Measurements from ENCODE around the gene MUC4. TPM values are rescaled to one million over a fixed set of nuclear protein-coding genes. Genes with fewer than 3 reads are reported as not detected.

MUC4 gene
- total and polyA plus RNA-seq, 2 donors: 0.14 to 1.3 TPM

DNA sequence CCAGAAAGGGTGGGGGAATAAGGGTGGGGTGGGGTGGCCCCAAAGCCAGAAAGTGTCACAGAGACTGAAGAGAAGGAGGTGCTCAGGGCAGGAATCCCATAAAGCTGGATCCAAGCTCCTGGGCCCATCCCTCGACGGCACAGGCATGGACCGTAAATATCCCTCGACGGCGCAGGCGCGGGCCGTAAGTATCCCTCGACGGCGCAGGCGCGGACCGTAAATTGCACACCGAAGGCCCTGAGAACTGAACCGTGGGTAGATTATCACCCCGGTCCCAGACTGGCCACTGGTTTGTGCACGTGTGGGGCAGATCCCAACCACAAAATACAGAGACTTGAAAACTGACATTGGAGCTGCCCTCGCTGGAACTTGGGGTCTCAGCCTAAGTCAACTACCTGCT is 41.3 kb upstream of the MUC4 start:
- Histone ChIP-seq H3K36me3 (ENCODE audit: control insufficient read depth in 2 of 2, insufficient read depth in 2 of 2, low read length in 1 of 2) (no peaks in the 10 kb centered on the region), H3K27ac (ENCODE audit: low read depth in 1 of 2, low read length in 1 of 2) (no peak overlapping the region), H3K9me3 (ENCODE audit: control insufficient read depth in 2 of 2, insufficient read depth in 1 of 2, low read length in 1 of 2) (no peaks in the 10 kb centered on the region), H3K4me1 (ENCODE audit: control insufficient read depth in 2 of 2, insufficient read depth in 2 of 2, low read length in 2 of 2) (peaks cover 0 to 30% of the 10 kb centered on the region in 2 donors), H3K27me3 (ENCODE audit: control insufficient read depth in 2 of 2, insufficient read depth in 1 of 2, low read length in 1 of 2) (no peaks in the 10 kb centered on the region), H3K4me3 (ENCODE audit: low read length in 2 of 2) (no peak overlapping the region)
- WGBS: 95% methylated on average over 20 of the region's 20 CpGs
- DNase-seq (ENCODE audit: low read depth in 6 of 9, low spot score in 9 of 9): no peak

DNA sequence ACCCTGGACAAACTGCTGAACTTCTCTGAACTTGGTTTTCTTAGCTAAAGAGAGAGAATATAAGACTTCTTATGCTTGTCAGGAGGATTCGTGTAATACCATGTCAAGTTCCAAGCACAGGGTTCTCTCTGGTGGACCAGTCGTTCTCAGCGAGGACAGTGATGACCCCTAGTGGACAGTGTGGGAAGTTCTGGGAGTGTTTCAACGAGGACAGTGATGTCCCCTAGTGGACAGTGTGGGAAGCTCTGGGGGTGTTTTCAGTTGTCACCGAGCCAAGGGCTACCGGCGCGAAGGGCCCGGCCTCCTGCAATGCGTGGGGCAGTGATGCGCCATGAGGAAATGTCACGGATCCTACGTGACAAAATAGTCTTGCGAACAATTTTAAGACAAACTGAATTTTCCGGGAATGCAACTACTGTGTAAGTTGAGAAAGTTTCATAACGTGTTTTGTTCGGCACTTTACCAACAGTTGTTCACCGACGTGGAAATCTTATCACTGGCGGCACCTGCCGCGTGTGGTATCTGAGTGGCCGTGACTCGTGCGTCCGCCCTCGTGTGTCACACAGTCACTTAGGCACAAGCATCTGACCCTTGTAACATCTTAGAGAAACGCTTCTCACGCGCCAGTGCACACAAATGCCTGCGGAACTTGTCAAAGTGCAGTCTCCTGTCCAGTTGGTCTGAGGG is 39.3 kb upstream of the MUC4 start:
- no peak overlapping the region for H3K4me3 ChIP-seq (ENCODE audit: low read length in 2 of 2)
- DNase-seq (ENCODE audit: low read depth in 6 of 9, low spot score in 9 of 9): peak; percentile 75 to 96 (median 92)

DNA sequence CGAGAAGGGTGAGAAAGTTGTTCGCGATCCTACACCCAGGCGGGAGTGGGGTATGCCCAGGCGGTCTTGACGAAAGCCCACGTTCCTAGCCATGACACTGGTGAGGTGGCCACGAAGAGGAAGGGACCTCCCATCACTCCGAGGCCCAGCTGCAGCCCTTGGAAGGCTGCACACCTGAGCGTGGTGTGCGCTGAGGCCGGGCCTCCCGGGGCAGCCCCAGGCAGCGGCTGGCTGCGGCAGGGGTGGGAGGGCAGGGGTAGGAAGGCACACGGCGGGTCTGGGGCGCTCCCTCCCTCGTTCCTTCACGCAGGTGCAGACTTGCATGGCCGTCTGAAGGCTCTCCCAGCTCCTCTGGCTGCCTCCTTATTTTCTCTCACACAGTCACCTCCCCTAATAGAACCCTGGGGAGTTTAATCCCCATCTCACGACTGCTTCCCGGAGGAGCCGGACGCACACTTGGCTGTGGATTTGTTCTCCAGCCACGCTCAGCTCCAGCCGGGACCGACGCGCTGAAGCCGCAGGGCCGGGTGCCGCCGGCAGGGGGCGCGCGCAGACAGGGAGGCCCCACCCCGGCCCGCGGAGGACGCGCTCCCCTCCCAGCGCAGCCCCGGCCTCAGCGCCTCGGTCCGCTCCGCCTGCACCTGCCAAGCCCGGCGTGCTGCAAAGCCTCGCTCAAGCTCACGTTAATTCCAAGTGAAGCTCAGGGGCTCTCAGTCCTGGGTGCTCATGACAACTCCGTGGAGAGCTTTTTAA is 37.8 kb upstream of the MUC4 start:
- no peaks in the 10 kb centered on the region for H3K27me3 ChIP-seq (ENCODE audit: control insufficient read depth in 2 of 2, insufficient read depth in 1 of 2, low read length in 1 of 2)
- no peak overlapping the region for H3K27ac ChIP-seq (ENCODE audit: low read depth in 1 of 2, low read length in 1 of 2)
- no peak overlapping the region for H3K4me3 ChIP-seq (ENCODE audit: low read length in 2 of 2)
- H3K36me3 ChIP-seq (ENCODE audit: control insufficient read depth in 2 of 2, insufficient read depth in 2 of 2, low read length in 1 of 2): no peaks in the 10 kb centered on the region
- no peaks in the 10 kb centered on the region for H3K9me3 ChIP-seq (ENCODE audit: control insufficient read depth in 2 of 2, insufficient read depth in 1 of 2, low read length in 1 of 2)
- no peak for DNase-seq (ENCODE audit: low read depth in 6 of 9, low spot score in 9 of 9)
- peaks cover 0 to 18% of the 10 kb centered on the region in 2 donors for H3K4me1 ChIP-seq (ENCODE audit: control insufficient read depth in 2 of 2, insufficient read depth in 2 of 2, low read length in 2 of 2)
- WGBS: 88% methylated on average over 53 of the region's 53 CpGs

More for the DNA sequence above, 39.3 kb upstream of the MUC4 start:
- Histone ChIP-seq H3K27me3 (ENCODE audit: control insufficient read depth in 2 of 2, insufficient read depth in 1 of 2, low read length in 1 of 2) (no peaks in the 10 kb centered on the region), H3K36me3 (ENCODE audit: control insufficient read depth in 2 of 2, insufficient read depth in 2 of 2, low read length in 1 of 2) (no peaks in the 10 kb centered on the region), H3K4me1 (ENCODE audit: control insufficient read depth in 2 of 2, insufficient read depth in 2 of 2, low read length in 2 of 2) (peaks cover 0 to 21% of the 10 kb centered on the region in 2 donors), H3K9me3 (ENCODE audit: control insufficient read depth in 2 of 2, insufficient read depth in 1 of 2, low read length in 1 of 2) (no peaks in the 10 kb centered on the region), H3K27ac (ENCODE audit: low read depth in 1 of 2, low read length in 1 of 2) (no peak overlapping the region)
- 29% methylated on average over 31 of the region's 31 CpGs for WGBS

DNA sequence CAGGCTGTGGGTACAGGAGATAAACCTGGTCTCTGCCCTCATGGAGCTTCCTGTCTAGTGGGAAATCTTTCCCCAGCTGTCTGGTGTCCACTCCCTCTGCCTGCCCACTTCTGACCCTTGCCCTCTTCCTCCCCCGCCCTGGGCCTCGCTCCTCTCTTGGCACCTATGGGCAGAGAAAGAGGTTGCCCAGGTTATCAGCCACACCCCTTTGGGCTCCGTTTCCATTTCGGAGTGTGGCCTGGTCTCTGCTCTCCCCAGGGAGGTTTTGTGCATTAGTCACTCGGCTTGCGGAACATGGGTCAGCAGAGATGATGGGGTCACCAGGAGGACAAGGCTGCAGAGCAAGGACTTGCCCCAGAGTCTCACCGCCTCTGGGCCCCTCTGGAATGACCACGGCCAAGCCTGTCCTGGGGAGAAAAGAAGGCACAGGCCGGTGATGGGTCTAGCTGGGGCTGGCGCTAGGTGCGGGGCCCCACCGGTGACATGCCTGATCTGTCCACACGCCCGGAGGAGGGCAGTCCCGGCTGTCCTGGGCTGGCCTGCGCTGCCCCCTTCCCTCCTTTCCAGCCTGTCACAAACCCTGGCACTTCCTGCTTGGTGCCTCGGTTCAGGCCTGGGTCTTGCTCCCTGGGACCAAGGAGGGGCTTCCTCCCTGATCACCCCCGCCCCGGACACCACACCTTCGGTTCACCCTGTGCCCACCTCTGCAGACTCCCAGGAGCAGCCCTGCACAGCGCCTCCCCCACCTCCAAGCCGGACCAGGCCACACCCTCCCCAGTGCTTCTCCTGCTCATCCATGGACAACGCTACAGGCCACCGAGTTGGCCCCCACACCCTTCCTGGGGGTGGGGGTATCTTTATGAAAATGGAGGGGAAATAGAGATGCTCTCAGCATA is 35.6 kb upstream of the MUC4 start:
- no peak for DNase-seq (ENCODE audit: low read depth in 6 of 9, low spot score in 9 of 9)
- Histone ChIP-seq H3K27ac (ENCODE audit: low read depth in 1 of 2, low read length in 1 of 2) (no peak overlapping the region), H3K27me3 (ENCODE audit: control insufficient read depth in 2 of 2, insufficient read depth in 1 of 2, low read length in 1 of 2) (no peaks in the 10 kb centered on the region), H3K4me3 (ENCODE audit: low read length in 2 of 2) (no peak overlapping the region), H3K9me3 (ENCODE audit: control insufficient read depth in 2 of 2, insufficient read depth in 1 of 2, low read length in 1 of 2) (no peaks in the 10 kb centered on the region), H3K36me3 (ENCODE audit: control insufficient read depth in 2 of 2, insufficient read depth in 2 of 2, low read length in 1 of 2) (no peaks in the 10 kb centered on the region), H3K4me1 (ENCODE audit: control insufficient read depth in 2 of 2, insufficient read depth in 2 of 2, low read length in 2 of 2) (peaks cover 0 to 9% of the 10 kb centered on the region in 2 donors)
- 97% methylated on average over 24 of the region's 24 CpGs for WGBS

DNA sequence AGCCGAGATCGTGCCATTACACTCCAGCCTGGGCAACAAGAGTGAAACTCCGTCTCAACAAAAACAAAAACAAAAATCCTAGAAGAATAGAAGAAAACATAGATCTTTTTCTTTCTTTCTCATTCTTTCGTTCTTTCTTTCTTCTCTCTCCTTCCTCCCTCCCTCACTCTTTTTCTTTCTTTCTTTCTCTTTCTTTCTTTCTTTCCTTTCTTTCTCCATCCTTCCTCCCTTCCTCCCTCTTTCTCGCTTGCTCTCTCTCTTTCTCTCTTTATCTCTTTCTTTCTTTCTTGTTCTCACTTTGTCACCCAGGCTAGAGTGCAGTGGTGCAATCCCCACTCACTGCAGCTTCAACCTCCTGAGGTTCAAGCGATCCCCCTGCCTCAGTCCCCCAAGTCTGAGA is 33.8 kb upstream of the MUC4 start:
- no peaks in the 10 kb centered on the region for H3K27me3 ChIP-seq (ENCODE audit: control insufficient read depth in 2 of 2, insufficient read depth in 1 of 2, low read length in 1 of 2)
- no peaks in the 10 kb centered on the region for H3K9me3 ChIP-seq (ENCODE audit: control insufficient read depth in 2 of 2, insufficient read depth in 1 of 2, low read length in 1 of 2)
- WGBS: 97% methylated on average over 6 of the region's 6 CpGs
- H3K27ac ChIP-seq (ENCODE audit: low read depth in 1 of 2, low read length in 1 of 2): no peak overlapping the region
- DNase-seq (ENCODE audit: low read depth in 6 of 9, low spot score in 9 of 9): no peak
- H3K4me1 ChIP-seq (ENCODE audit: control insufficient read depth in 2 of 2, insufficient read depth in 2 of 2, low read length in 2 of 2): peaks cover 0 to under 1% of the 10 kb centered on the region in 2 donors
- H3K4me3 ChIP-seq (ENCODE audit: low read length in 2 of 2): no peak overlapping the region
- no peaks in the 10 kb centered on the region for H3K36me3 ChIP-seq (ENCODE audit: control insufficient read depth in 2 of 2, insufficient read depth in 2 of 2, low read length in 1 of 2)

DNA sequence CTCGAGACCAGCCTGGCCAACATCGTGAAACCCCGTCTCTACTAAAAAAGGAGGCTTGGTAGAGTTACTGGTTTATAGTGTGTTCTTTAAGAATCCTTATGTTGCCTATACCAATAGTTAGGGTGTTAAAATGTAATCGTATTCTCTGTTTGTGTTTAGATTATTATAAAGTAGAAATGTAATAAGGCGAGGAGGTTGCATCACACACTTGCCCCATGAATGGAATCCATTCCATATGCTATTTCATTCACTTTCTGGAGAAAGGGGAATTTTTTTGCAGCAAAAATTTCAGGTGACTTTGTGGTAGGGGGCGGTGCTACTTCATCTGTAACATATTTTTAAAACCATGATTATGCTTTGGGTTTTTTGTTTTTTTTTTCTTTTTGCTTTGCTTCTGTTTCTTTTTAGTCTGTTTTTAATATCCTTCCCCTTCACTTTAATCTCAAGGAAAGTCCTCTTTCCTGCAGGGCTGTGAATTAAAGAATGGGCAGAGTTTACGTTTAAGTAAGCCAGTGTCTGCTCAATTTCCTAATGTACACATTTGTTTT is 33.0 kb upstream of the MUC4 start:
- no peaks in the 10 kb centered on the region for H3K4me1 ChIP-seq (ENCODE audit: control insufficient read depth in 2 of 2, insufficient read depth in 2 of 2, low read length in 2 of 2)
- no peak for DNase-seq (ENCODE audit: low read depth in 6 of 9, low spot score in 9 of 9)
- H3K4me3 ChIP-seq (ENCODE audit: low read length in 2 of 2): no peak overlapping the region
- H3K27me3 ChIP-seq (ENCODE audit: control insufficient read depth in 2 of 2, insufficient read depth in 1 of 2, low read length in 1 of 2): peaks cover 0 to 1% of the 10 kb centered on the region in 2 donors
- no peaks in the 10 kb centered on the region for H3K9me3 ChIP-seq (ENCODE audit: control insufficient read depth in 2 of 2, insufficient read depth in 1 of 2, low read length in 1 of 2)
- WGBS: 95% methylated on average over 7 of the region's 7 CpGs
- no peaks in the 10 kb centered on the region for H3K36me3 ChIP-seq (ENCODE audit: control insufficient read depth in 2 of 2, insufficient read depth in 2 of 2, low read length in 1 of 2)
- H3K27ac ChIP-seq (ENCODE audit: low read depth in 1 of 2, low read length in 1 of 2): no peak overlapping the region

DNA sequence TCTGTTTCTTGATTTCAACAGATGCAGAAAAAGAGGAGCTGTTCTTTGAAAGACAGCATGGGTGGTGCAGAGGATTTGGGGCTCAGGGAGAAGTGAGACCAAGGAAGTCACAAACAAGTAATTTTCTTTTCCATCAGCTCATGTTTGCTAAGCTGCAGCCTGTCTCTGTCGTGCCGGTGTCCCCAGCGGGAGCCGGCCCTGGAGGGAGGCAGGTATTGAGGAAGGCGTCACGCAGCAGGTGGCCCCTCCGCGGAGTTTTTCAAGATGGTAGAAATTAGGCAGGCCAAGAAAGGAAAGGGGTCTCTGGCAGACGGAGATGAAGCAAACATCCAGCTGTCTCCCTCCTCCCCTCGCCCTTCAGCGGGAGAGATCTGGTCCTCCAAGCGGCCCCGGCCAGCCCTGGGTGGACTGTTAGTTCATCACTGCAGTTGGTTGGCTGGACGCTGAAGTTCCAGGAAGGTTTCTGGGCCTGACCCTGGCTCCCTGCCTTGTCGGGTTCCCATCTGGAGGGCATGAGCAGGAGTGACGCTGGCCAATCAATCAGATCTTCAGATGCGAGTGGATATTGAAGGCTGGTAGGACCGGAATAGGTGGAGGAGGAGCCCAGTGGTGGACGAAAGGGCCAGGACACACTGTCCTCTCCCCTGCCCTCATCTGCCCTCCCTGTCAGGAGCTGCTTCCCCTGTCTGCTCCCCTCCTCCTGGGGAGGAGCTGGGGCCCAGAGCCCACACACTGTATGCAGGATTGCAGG is 27.7 kb upstream of the MUC4 start:
- DNase-seq (ENCODE audit: low read depth in 6 of 9, low spot score in 9 of 9): no peak
- H3K4me1 ChIP-seq (ENCODE audit: control insufficient read depth in 2 of 2, insufficient read depth in 2 of 2, low read length in 2 of 2): peaks cover 0 to 5% of the 10 kb centered on the region in 2 donors
- 93% methylated on average over 19 of the region's 19 CpGs for WGBS

DNA sequence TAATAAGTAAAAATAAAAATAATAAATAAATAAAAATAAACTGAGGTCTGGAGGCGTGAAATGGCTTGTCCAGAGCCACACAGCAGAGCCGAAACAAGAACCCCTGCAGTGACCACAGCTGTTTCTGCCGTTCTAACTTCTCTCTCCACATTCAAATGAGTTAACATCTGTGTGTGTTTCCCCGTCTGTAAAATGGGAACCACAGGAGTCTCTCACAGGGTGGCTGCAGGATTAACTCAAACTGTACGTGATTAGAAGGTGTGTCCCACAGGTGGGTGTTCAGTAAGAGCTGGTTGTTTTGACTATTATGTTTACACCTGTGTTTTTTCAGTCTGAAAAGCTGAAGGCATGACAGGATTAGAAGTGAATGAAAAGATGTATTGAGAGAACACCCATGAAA is 27.0 kb upstream of the MUC4 start:
- no peak for DNase-seq (ENCODE audit: low read depth in 6 of 9, low spot score in 9 of 9)
- Histone ChIP-seq H3K4me3 (ENCODE audit: low read length in 2 of 2) (no peak overlapping the region), H3K36me3 (ENCODE audit: control insufficient read depth in 2 of 2, insufficient read depth in 2 of 2, low read length in 1 of 2) (no peaks in the 10 kb centered on the region), H3K9me3 (ENCODE audit: control insufficient read depth in 2 of 2, insufficient read depth in 1 of 2, low read length in 1 of 2) (no peaks in the 10 kb centered on the region), H3K27ac (ENCODE audit: low read depth in 1 of 2, low read length in 1 of 2) (no peak overlapping the region), H3K4me1 (ENCODE audit: control insufficient read depth in 2 of 2, insufficient read depth in 2 of 2, low read length in 2 of 2) (peaks cover 0 to 5% of the 10 kb centered on the region in 2 donors), H3K27me3 (ENCODE audit: control insufficient read depth in 2 of 2, insufficient read depth in 1 of 2, low read length in 1 of 2) (peaks cover 0 to 6% of the 10 kb centered on the region in 2 donors)
- WGBS: 87% methylated on average over 5 of the region's 5 CpGs

More for the DNA sequence above, 27.7 kb upstream of the MUC4 start:
- no peak overlapping the region for H3K4me3 ChIP-seq (ENCODE audit: low read length in 2 of 2)
- H3K27me3 ChIP-seq (ENCODE audit: control insufficient read depth in 2 of 2, insufficient read depth in 1 of 2, low read length in 1 of 2): peaks cover 0 to 6% of the 10 kb centered on the region in 2 donors
- H3K36me3 ChIP-seq (ENCODE audit: control insufficient read depth in 2 of 2, insufficient read depth in 2 of 2, low read length in 1 of 2): no peaks in the 10 kb centered on the region
- H3K9me3 ChIP-seq (ENCODE audit: control insufficient read depth in 2 of 2, insufficient read depth in 1 of 2, low read length in 1 of 2): no peaks in the 10 kb centered on the region
- H3K27ac ChIP-seq (ENCODE audit: low read depth in 1 of 2, low read length in 1 of 2): no peak overlapping the region

Measured in thymus (tissue), 11 donors.